ENCODE data around the gene DNM3.

DNA sequence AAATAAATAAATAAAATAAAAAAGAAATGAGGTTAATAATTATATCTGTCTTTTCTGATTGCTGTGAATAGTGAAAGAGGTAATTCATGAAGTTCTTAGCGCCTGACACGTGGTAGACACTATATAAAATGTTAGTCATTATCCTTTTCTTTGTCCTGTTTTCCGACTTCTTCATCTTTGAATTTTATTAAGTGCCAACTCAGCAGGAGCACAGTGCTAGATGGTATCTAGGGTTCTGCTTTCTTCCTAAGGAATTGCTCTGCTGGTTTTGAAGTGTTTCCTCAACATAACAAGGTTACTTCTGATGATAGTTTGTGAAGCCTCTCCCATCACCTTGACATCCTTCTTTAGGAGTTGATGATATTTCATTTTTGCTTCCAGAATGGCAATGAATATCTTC is 227.0 kb downstream of the DNM3 start:
- TF ChIP-seq YY1 (IDR thresholded peaks at IDR 0.05; ENCODE audit: low read depth, low read length) = no peak
- no peak for TF ChIP-seq NFIC (IDR thresholded peaks at IDR 0.05; ENCODE audit: low read depth, low read length)
- no peak for TF ChIP-seq CTCF (IDR thresholded peaks at IDR 0.05 in 2 of 3, conservative IDR thresholded peaks at IDR 0.05 in 1 of 3; ENCODE audit: control insufficient read depth in 2 of 3, extremely low read depth in 1 of 3, insufficient read depth in 1 of 3, low read depth in 3 of 3, low read length in 3 of 3)
- TF ChIP-seq NRF1 (conservative IDR thresholded peaks at IDR 0.05; ENCODE audit: low read depth, low read length) = no peak

Data from GM12878 (cell line).